Adrenal gland (tissue), 19 donors: ENCODE results near the gene KRTAP19-7. TPM values are rescaled to one million over a fixed set of nuclear protein-coding genes. Genes with fewer than 3 reads are reported as not detected.

Experiments
- DNase-seq, 7 donors: peaks; one replicate each; pipeline ENCODE4 v3.0.0-alpha.2; 2019 to 2020
- H3K27ac ChIP-seq, 5 donors: fragments of 200-600 bp; sonication (generic) in 4 of 5; 1 replicate in 3 of 5; 2 replicates in 2 of 5; pipeline versions ENCODE4 v1.5.1 to v1.8.0; 2016 to 2020; ENCODE audit warnings: mild to moderate bottlenecking in 1 of 5
- H3K27me3 ChIP-seq: fragments of 200-600 bp; 2 replicates; pipeline ENCODE4 v1.8.0; 2021
- H3K36me3 ChIP-seq, 2 donors: fragments of 200-600 bp; replicated peaks in 1 of 2; 1 replicate in 1 of 2; 2 replicates in 1 of 2; pipeline versions ENCODE4 v1.5.1 to v1.8.0; 2018 to 2022
- H3K4me1 ChIP-seq, 2 donors: fragments of 200-600 bp; replicated peaks in 1 of 2; 1 replicate in 1 of 2; 2 replicates in 1 of 2; pipeline versions ENCODE4 v1.5.1 to v1.8.0; 2018 to 2021
- H3K4me3 ChIP-seq, 4 donors: fragments of 200-600 bp; sonication (generic) in 3 of 4; one replicate each; pipeline ENCODE4 v1.5.1; 2016 to 2018
- H3K9me3 ChIP-seq, 3 donors: fragments of 200-600 bp; sonication (generic) in 1 of 3; replicated peaks in 1 of 3; 1 replicate in 2 of 3; 2 replicates in 1 of 3; pipeline versions ENCODE4 v1.5.1 to v1.8.0; 2016 to 2021
- CTCF ChIP-seq, 6 experiments: fragments of 450-650 bp in 4 of 6; fragments of 200-600 bp in 2 of 6; sonication (generic) in 1 of 6; IDR thresholded peaks; 1 replicate in 5 of 6; 2 replicates in 1 of 6; pipeline versions ENCODE4 v1.5.1 to v1.8.0; 2016 to 2021; ENCODE audit warnings: antibody characterized with exemption in 6 of 6, mild to moderate bottlenecking in 2 of 6, moderate library complexity in 1 of 6
- POLR2A ChIP-seq, 2 donors: fragments of 450-650 bp; IDR thresholded peaks; one replicate each; pipeline ENCODE4 v1.6.1; 2017; ENCODE audit warnings: antibody characterized with exemption in 2 of 2, mild to moderate bottlenecking in 2 of 2, moderate library complexity in 1 of 2
- WGBS, 4 donors: extraction: QIAGEN DNeasy Blood & Tissue Kit in 2 of 4; methylation state at CpG; one replicate each; pipeline versions ENCODE4 v1.1.5 to v1.1.7; 2013 to 2017; 5-methylcytosine and 5-hydroxymethylcytosine counted together
- intact Hi-C, 2 donors: fragments of 100-400 bp; cut with DNase I; formaldehyde crosslinking; loops; one replicate each; pipeline versions ENCODE4 v1.14.1 to v1.15.0; 2022 to 2023
- long read RNA-seq, 10 donors: library from polyadenylated mRNA in 3 of 10; unstranded in 2 of 10; stranded (forward) in 1 of 10; transcript quantifications; one replicate each; pipeline ENCODE4 v2.0.0 and lab custom pipeline, GENCODE V29; 2021 to 2026
- polyA plus RNA-seq, 3 donors: library from polyadenylated mRNA; stranded (reverse); fragments of 200-250 nt in 2 of 3; fragments of 350-450 nt in 1 of 3; fragmentation: Illumina TruSeq in 1 of 3; extraction: RNeasy Lipid Tissue Mini Kit (QIAGEN cat#74804) in 1 of 3; gene quantifications; one replicate each; pipeline ENCODE4 v1.2.3, GENCODE V29; 2013 to 2014
- total RNA-seq, 9 donors: library from RNA; depleted of rRNA in 4 of 9; stranded (reverse); fragments of >200 nt in 4 of 9; fragments of 120-200 nt in 1 of 9; fragmentation: NEBNext Ultra II Directional in 1 of 9; extraction: Animal tissue kit (Norgen Biotek cat#: 25700) in 1 of 9; gene quantifications; one replicate each; pipeline versions ENCODE4 v1.1.0 to v1.2.4, GENCODE V29; 2013 to 2023
- donor health status: healthy with polysubstance abuse.
- donor health status: Bipolar disorder and iron deficiency.
- donor health status: DM: yes; HTN: yes; CAD: no.
- donor health status: DM: no; HTN: no; CAD: no.
- donor health status: DM: no; HTN: no; CAD: no.
- donor health status: DM: yes; HTN: yes; CAD: no.

KRTAP19-7 gene
- total RNA-seq: not detected
- polyA plus RNA-seq: not detected
- long read RNA-seq, donor 1: 0 reads
- long read RNA-seq, donor 2: 0 reads
- long read RNA-seq, donor 3: 0 reads
- long read RNA-seq, donor 4: 0 reads
- long read RNA-seq, donor 5: 0 reads
- long read RNA-seq, donor 6: 0 reads
- long read RNA-seq, donor 7: 0 reads
- long read RNA-seq, donor 8: 0 reads
- long read RNA-seq, donor 9: 0 reads
- long read RNA-seq, donor 10: 0 reads

- no peaks in the 10 kb centered on the region for H3K4me1 ChIP-seq
- no peak within 1 kb of the TSS for H3K27ac ChIP-seq
- 61 to 88% (median 70%) methylated on average over 2 of the region's 2 CpGs for WGBS, 4 donors
- no peaks in the 10 kb centered on the region for H3K36me3 ChIP-seq
- H3K27me3 ChIP-seq: no peaks in the 10 kb centered on the region
- no peak for DNase-seq
- H3K9me3 ChIP-seq: no peaks in the 10 kb centered on the region
- TF ChIP-seq POLR2A (IDR thresholded peaks at IDR 0.05): no peak
- no peak for TF ChIP-seq CTCF (IDR thresholded peaks at IDR 0.05)
- intact Hi-C loops: no loop called here
- no peak within 1 kb of the TSS for H3K4me3 ChIP-seq
These were observed at the start of gene KRTAP19-7 for GRCh38 chr21:30561264-30561895. TSS of gene KRTAP19-7 (minus strand) at chr21:30561314. CDS start at chr21:30561289, 25 bp downstream.

GRCh38 chr21:30605968-30606367 is 44.9 kb upstream of the KRTAP19-7 start:
- TF ChIP-seq CTCF (IDR thresholded peaks at IDR 0.05) (no peak), POLR2A (IDR thresholded peaks at IDR 0.05) (no peak)
- Histone ChIP-seq H3K4me3 (no peak overlapping the region), H3K27me3 (no peaks in the 10 kb centered on the region), H3K36me3 (no peaks in the 10 kb centered on the region), H3K4me1 (no peaks in the 10 kb centered on the region), H3K9me3 (no peaks in the 10 kb centered on the region), H3K27ac (no peak overlapping the region)
- no peak for DNase-seq
- 78 to 100% (median 93%) methylated on average over 1 to 2 of the region's 2 CpGs for WGBS, 4 donors
- intact Hi-C loops: no loop called here

GRCh38 chr21:30600787-30601186 is 39.7 kb upstream of the KRTAP19-7 start, which contains the start of gene KRTAP22-1:
TSS of gene KRTAP22-1 (plus strand) at chr21:30601087.
- WGBS, 4 donors: 26 to 43% (median 39%) methylated on average over 1 of the region's 1 CpG
- no peaks in the 10 kb centered on the region for H3K4me1 ChIP-seq
- H3K9me3 ChIP-seq: no peaks in the 10 kb centered on the region
- TF ChIP-seq POLR2A (IDR thresholded peaks at IDR 0.05) (no peak), CTCF (IDR thresholded peaks at IDR 0.05) (no peak)
- no peaks in the 10 kb centered on the region for H3K36me3 ChIP-seq
- H3K27ac ChIP-seq: no peak within 1 kb of the TSS
- DNase-seq: no peak
- intact Hi-C loops: no loop called here
- no peaks in the 10 kb centered on the region for H3K27me3 ChIP-seq
- no peak within 1 kb of the TSS for H3K4me3 ChIP-seq

GRCh38 chr21:30598802-30599201 is 37.7 kb upstream of the KRTAP19-7 start, which contains the start of gene KRTAP6-2:
TSS of gene KRTAP6-2 (minus strand) at chr21:30598902. CDS start at chr21:30598874, 28 bp downstream.
- no peaks in the 10 kb centered on the region for H3K36me3 ChIP-seq
- intact Hi-C loops: no loop called here
- H3K4me1 ChIP-seq: no peaks in the 10 kb centered on the region
- 87 to 95% (median 91%) methylated on average over 6 of the region's 6 CpGs for WGBS, 4 donors
- H3K9me3 ChIP-seq: no peaks in the 10 kb centered on the region
- TF ChIP-seq POLR2A (IDR thresholded peaks at IDR 0.05): no peak
- no peak within 1 kb of the TSS for H3K27ac ChIP-seq
- H3K4me3 ChIP-seq: no peak within 1 kb of the TSS
- H3K27me3 ChIP-seq: no peaks in the 10 kb centered on the region
- no peak for DNase-seq
